Cardiac muscle cell (in vitro differentiated cells and primary cell): ENCODE measurements around the gene NMBR. TPM values are rescaled to one million over a fixed set of nuclear protein-coding genes. Genes with fewer than 3 reads are reported as not detected.
A peak's percentile ranks its signal among the peaks of the same experiment; 100 is the strongest.
"Not testable (repeated sequence)": the region's sequence is repeated elsewhere in the genome, so short reads cannot be mapped to it uniquely, and the experiment has no call there.

ENCODE experiments used
- DNase-seq, 2 donors: peaks; one replicate each; pipeline versions ENCODE4 v3.0.0 to v3.0.0-alpha.2; 2010 to 2017; ENCODE audit warnings: low read depth in 1 of 2, low spot score in 1 of 2
- H3K27ac ChIP-seq: fragments of 200-600 bp; sonication (generic); 2 replicates; pipeline ENCODE4 v1.5.1; 2016
- H3K27me3 ChIP-seq: fragments of 200-600 bp; sonication (generic); 2 replicates; pipeline ENCODE4 v1.6.0; 2016; ENCODE audit warnings: control low read depth
- H3K36me3 ChIP-seq: fragments of 200-600 bp; sonication (generic); 2 replicates; pipeline ENCODE4 v1.5.1; 2016; ENCODE audit warnings: control low read depth
- H3K4me1 ChIP-seq: fragments of 200-600 bp; sonication (generic); 2 replicates; pipeline ENCODE4 v1.8.1; 2017; ENCODE audit warnings: low read depth, mild to moderate bottlenecking, mixed run types
- H3K4me3 ChIP-seq: fragments of 200-600 bp; sonication (generic); 2 replicates; pipeline ENCODE4 v1.5.1; 2016; ENCODE audit warnings: mild to moderate bottlenecking
- H3K9me3 ChIP-seq: fragments of 200-600 bp; sonication (generic); 2 replicates; pipeline ENCODE4 v1.5.1; 2017; ENCODE audit warnings: low read depth, mild to moderate bottlenecking, control low read depth
- CTCF ChIP-seq: IDR thresholded peaks from 2 replicates; pipeline ENCODE4 v1.5.1; 2012; ENCODE audit warnings: low read depth, mild to moderate bottlenecking, low read length
- polyA plus RNA-seq: library from polyadenylated mRNA; unstranded; fragments of >200 nt; fragmentation: Nextera tagmentation; extraction: Ambion mirVana; gene quantifications from 2 replicates; pipeline ENCODE4 v1.2.1, GENCODE V29; 2016
- total RNA-seq: library from RNA; depleted of rRNA; stranded (reverse); fragments of >200 nt; gene quantifications from 2 replicates; pipeline ENCODE4 v1.2.3, GENCODE V29; 2016

Gene NMBR
- total and polyA plus RNA-seq, 2 experiments from 2014 or later, result 0.15 TPM; not detected in 1

DNA sequence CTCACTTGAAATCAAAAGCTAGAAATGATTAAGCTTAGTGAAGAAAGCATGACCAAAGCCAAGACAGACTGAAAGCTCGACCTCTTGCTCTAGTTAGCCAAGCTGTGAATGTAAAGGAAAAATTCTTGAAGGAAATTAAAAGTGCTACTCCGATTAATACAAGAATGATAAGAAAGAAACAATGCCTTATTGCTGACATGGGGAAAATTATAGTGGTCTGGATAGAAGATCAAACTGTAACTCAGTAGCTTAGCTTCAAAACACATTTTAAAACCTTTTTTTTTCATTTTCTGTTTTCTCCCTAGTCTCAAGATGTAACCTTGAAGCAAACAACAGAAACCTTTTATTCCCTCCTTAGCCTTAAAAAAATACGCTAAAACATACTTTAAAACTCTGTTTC lies 25.6 kb downstream of the NMBR start:
- Histone ChIP-seq H3K4me1 (no peaks in the 10 kb centered on the region), H3K9me3 (no peaks in the 10 kb centered on the region), H3K36me3 (no peaks in the 10 kb centered on the region), H3K27me3 (no peaks in the 10 kb centered on the region), H3K27ac (no peak overlapping the region), H3K4me3 (no peak overlapping the region)
- DNase-seq, result no peak
- TF ChIP-seq CTCF, result no peak

DNA sequence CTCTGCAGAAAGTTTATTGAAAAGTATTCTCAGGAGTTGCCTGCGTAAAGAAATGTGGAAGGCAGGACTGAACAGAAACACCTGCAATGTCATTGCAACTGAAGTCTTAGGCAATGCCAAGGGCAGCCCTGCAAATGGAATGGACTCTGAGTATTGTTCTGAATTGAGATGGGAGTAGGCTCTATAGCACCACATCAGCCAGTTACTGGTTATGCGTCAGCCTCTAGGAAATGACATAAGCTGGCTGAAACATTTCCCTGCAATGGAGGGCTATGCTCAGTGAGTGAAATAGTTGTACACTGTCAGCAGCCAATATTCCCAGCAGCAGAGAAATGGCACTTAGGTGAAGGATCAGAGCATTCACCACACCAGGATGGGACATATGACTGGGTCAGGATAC lies 28.0 kb downstream of the NMBR start:
- Histone ChIP-seq H3K4me1 (no peaks in the 10 kb centered on the region), H3K27ac (no peak overlapping the region), H3K4me3 (no peak overlapping the region), H3K9me3 (no peaks in the 10 kb centered on the region), H3K36me3 (no peaks in the 10 kb centered on the region), H3K27me3 (no peaks in the 10 kb centered on the region)
- no peak for TF ChIP-seq CTCF
- peak in 1 of 2 donors; percentile 2 for DNase-seq

GRCh38 chr6:142118328-142118727 lies 28.6 kb downstream of the NMBR start:
- Histone ChIP-seq H3K36me3 (no peaks in the 10 kb centered on the region), H3K9me3 (no peaks in the 10 kb centered on the region), H3K27me3 (no peaks in the 10 kb centered on the region), H3K4me3 (no peak overlapping the region), H3K4me1 (no peaks in the 10 kb centered on the region), H3K27ac (no peak overlapping the region)
- no peak for TF ChIP-seq CTCF
- no peak for DNase-seq

DNA sequence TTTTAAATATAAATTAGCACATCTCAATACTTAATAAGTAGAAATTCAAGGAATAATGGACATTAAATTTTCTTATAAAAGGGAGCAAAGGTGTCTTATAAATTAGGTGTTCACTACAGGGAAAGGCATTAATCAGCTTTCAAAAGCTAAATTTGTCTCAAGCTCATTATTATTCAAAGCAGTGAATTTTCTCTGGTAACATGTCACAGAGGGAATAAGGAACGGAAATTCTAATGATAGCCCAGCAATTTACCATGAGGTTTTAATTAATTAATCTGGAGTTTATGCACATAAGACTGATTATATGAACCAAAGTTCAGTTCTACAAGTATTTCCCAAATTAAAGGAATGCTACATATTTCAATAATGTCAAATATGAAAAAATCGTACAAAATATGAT lies 29.6 kb downstream of the NMBR start:
- H3K27me3 ChIP-seq, result no peaks in the 10 kb centered on the region
- no peak overlapping the region for H3K4me3 ChIP-seq
- no peaks in the 10 kb centered on the region for H3K36me3 ChIP-seq
- no peaks in the 10 kb centered on the region for H3K4me1 ChIP-seq
- no peaks in the 10 kb centered on the region for H3K9me3 ChIP-seq
- no peak for DNase-seq
- H3K27ac ChIP-seq, result no peak overlapping the region
- no peak for TF ChIP-seq CTCF

DNA sequence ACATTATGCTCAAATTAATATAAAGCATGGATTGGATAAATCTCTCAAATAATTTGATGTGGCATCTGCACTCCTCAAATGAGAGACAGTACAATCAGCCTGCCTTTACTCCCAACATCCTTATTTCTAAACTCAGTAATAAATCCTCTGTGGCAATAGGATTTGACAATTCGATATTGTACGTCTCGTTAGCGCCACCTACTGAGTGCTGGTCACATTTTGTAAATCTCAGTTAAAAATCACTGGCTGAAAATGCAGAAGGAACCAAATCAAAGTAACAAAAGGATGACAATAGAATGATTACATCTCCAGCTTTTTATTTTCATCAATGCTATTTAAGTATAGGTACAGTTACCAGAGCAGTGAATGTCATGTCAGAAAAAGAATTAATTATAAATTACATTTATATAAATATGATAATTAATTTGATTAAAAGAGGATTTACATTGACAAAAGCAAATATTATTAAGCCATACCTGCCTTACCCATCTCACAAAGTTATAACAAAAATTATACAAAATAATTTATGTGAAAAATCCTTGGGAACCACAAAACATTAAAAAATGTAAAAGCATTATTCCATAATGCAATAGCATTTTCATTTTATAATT lies 34.4 kb downstream of the NMBR start:
- peak; percentile 75 for TF ChIP-seq CTCF
- H3K27me3 ChIP-seq, result no peaks in the 10 kb centered on the region
- no peak overlapping the region for H3K4me3 ChIP-seq
- H3K27ac ChIP-seq, result no peak overlapping the region
- peak; percentile 85 to 89 for DNase-seq
- no peaks in the 10 kb centered on the region for H3K4me1 ChIP-seq
- H3K9me3 ChIP-seq, result no peaks in the 10 kb centered on the region
- no peaks in the 10 kb centered on the region for H3K36me3 ChIP-seq

DNA sequence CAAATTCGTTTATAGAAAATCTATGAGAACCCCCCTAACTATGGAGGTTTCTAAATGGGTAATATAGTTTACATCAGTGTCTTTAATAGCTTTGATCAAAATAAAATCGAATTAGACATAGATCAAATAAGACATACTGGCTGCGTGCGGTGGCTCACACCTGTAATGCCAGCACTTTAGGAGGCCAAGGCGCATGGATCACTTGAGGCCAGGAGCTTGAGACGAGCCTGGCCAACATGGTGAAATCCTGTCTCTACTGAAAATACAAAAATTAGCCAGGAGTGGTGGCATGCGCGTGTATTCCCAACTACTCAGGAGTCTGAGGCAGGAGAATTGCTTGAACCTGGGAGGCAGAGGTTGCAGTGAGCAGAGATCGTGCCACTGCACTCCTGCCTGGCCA lies 36.1 kb downstream of the NMBR start:
- not testable (repeated sequence) for H3K27me3 ChIP-seq, H3K27ac ChIP-seq, H3K9me3 ChIP-seq, H3K4me1 ChIP-seq, H3K36me3 ChIP-seq, DNase-seq, H3K4me3 ChIP-seq

GRCh38 chr6:142104820-142105219 lies 42.1 kb downstream of the NMBR start:
- not testable (repeated sequence) for H3K27ac ChIP-seq, H3K36me3 ChIP-seq, DNase-seq, H3K9me3 ChIP-seq, H3K4me1 ChIP-seq, H3K4me3 ChIP-seq, H3K27me3 ChIP-seq
